Neural cell (in vitro differentiated cells): Measurements from ENCODE around the gene SAMSN1. TPM values are rescaled to one million over a fixed set of nuclear protein-coding genes. Genes with fewer than 3 reads are reported as not detected.

Experiments
- polyA plus RNA-seq: library from polyadenylated mRNA; depleted of rRNA; stranded (reverse); fragments of >200 nt; gene quantifications from 2 replicates; pipeline ENCODE4 v1.2.3, GENCODE V29; 2014

SAMSN1 gene
- polyA plus RNA-seq, 1 donor from 2014 or later, result 18.2 TPM

Other genes with a start within 250 kb of the SAMSN1 start
- gene HSPA13, start 163.2 kb downstream of the SAMSN1 start, polyA plus RNA-seq, result 137 and 165 TPM in 2 replicates